DOHH2 (cell line): ENCODE data around the gene PTPRN2.

Source experiments
- H3F3A ChIP-seq: fragments of 200-600 bp; sonication (generic), shearing (Covaris generic); 2 replicates; pipeline ENCODE4 v1.6.0; 2016; ENCODE audit warnings: antibody characterized with exemption, mild to moderate bottlenecking; ENCODE audit not compliant: control insufficient read depth, insufficient read depth
- H3K27ac ChIP-seq: fragments of 200-600 bp; sonication (generic); 2 replicates; pipeline ENCODE4 v1.5.1; 2014; ENCODE audit warnings: low read depth, mild to moderate bottlenecking, low read length, moderate library complexity
- H3K27me3 ChIP-seq: fragments of 200-600 bp; sonication (generic); 2 replicates; pipeline ENCODE4 v1.6.1; 2014; ENCODE audit warnings: mild to moderate bottlenecking, low read length, mixed read lengths; ENCODE audit not compliant: control insufficient read depth
- H3K36me3 ChIP-seq: fragments of 200-600 bp; sonication (generic); 2 replicates; pipeline ENCODE4 v1.6.1; 2014; ENCODE audit warnings: mild to moderate bottlenecking, low read length, moderate library complexity, mixed read lengths; ENCODE audit not compliant: control insufficient read depth
- H3K4me1 ChIP-seq: fragments of 200-600 bp; sonication (generic); 2 replicates; pipeline ENCODE4 v1.6.1; 2014; ENCODE audit warnings: mild to moderate bottlenecking, low read length, mixed read lengths; ENCODE audit not compliant: control insufficient read depth
- H3K4me2 ChIP-seq: fragments of 200-600 bp; sonication (generic); 2 replicates; pipeline ENCODE4 v1.6.0; 2014; ENCODE audit warnings: mild to moderate bottlenecking, low read length, moderate library complexity
- H3K4me3 ChIP-seq: fragments of 200-600 bp; sonication (generic); 2 replicates; pipeline ENCODE4 v1.5.1; 2014; ENCODE audit warnings: mild to moderate bottlenecking, low read length, mixed read lengths
- H3K79me2 ChIP-seq: fragments of 200-600 bp; sonication (generic); 2 replicates; pipeline ENCODE4 v1.6.1; 2014; ENCODE audit warnings: mild to moderate bottlenecking, low read length, mixed read lengths; ENCODE audit not compliant: control insufficient read depth
- H3K9me2 ChIP-seq: fragments of 200-600 bp; sonication (generic); replicated peaks from 2 replicates; pipeline ENCODE4 v1.6.1; 2014; ENCODE audit warnings: mild to moderate bottlenecking, low read length, mixed read lengths; ENCODE audit not compliant: control insufficient read depth
- H3K9me3 ChIP-seq: fragments of 200-600 bp; sonication (generic); 2 replicates; pipeline ENCODE4 v1.6.1; 2014; ENCODE audit warnings: antibody characterized with exemption, low read length, mixed read lengths; ENCODE audit not compliant: control insufficient read depth, insufficient read depth
- H4K20me1 ChIP-seq: fragments of 200-600 bp; sonication (generic); 2 replicates; pipeline ENCODE4 v1.6.0; 2014; ENCODE audit warnings: low read depth, mild to moderate bottlenecking, antibody characterized with exemption, low read length, moderate library complexity; ENCODE audit not compliant: control insufficient read depth, insufficient read depth
- CTCF ChIP-seq: fragments of 200-600 bp; sonication (generic); IDR thresholded peaks from one replicate; pipeline ENCODE4 v1.5.1; 2014; ENCODE audit warnings: antibody characterized with exemption, mild to moderate bottlenecking, low read depth, low read length; ENCODE audit not compliant: poor library complexity, severe bottlenecking
- EZH2phosphoT487 ChIP-seq: fragments of 200-600 bp; sonication (generic); IDR thresholded peaks from 2 replicates; pipeline ENCODE4 v1.6.1; 2017; ENCODE audit warnings: borderline replicate concordance, mild to moderate bottlenecking, antibody characterized with exemption, low read length, moderate library complexity, mixed read lengths

Gene PTPRN2

GRCh38 chr7:157524731-157525130, 1062.9 kb downstream of the PTPRN2 start:
- no peaks in the 10 kb centered on the region for H3K27me3 ChIP-seq
- H3K36me3 ChIP-seq, result no peaks in the 10 kb centered on the region
- peaks cover 10% of the 10 kb centered on the region for H3K4me1 ChIP-seq
- H3F3A ChIP-seq, result no peaks in the 10 kb centered on the region
- no peak overlapping the region for H3K4me2 ChIP-seq
- H3K79me2 ChIP-seq, result no peaks in the 10 kb centered on the region
- H3K9me3 ChIP-seq, result no peaks in the 10 kb centered on the region
- H3K4me3 ChIP-seq, result no peak overlapping the region
- H3K9me2 ChIP-seq, result no peaks in the 10 kb centered on the region
- no peaks in the 10 kb centered on the region for H4K20me1 ChIP-seq
- no peak for TF ChIP-seq CTCF
- no peak for TF ChIP-seq EZH2phosphoT487
- H3K27ac ChIP-seq, result no peak overlapping the region

- Histone ChIP-seq H3K9me3 (no peaks in the 10 kb centered on the region), H3F3A (no peaks in the 10 kb centered on the region), H3K4me2 (no peak overlapping the region), H3K27me3 (no peaks in the 10 kb centered on the region), H3K4me3 (no peak overlapping the region), H3K27ac (no peak overlapping the region), H3K4me1 (peaks cover 12% of the 10 kb centered on the region), H3K79me2 (no peaks in the 10 kb centered on the region), H3K36me3 (no peaks in the 10 kb centered on the region), H3K9me2 (no peaks in the 10 kb centered on the region), H4K20me1 (no peaks in the 10 kb centered on the region)
- TF ChIP-seq EZH2phosphoT487, result no peak
- no peak for TF ChIP-seq CTCF
These were observed 1063.7 kb downstream of the PTPRN2 start for GRCh38 chr7:157523766-157524421.

DNA sequence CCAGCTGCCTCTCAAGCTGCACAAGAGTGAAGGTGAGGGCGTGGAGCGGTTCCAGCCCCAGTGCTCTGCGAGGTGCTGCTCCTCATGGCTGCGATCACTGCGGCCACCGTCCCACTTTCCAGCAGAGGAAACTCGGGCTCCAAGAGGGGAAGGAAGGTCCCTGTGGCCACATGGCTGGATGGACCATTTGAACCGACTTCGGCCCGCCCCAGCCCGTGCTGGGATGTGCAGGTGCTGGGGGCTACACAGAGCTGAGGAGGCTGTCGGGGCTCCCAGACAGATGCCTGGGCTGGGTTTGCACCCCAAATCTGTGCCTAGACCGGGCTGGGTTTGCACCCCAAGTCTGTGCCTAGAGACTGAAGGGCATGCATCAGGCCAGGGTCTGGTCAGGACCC, 1064.3 kb downstream of the PTPRN2 start:
- no peaks in the 10 kb centered on the region for H3K9me3 ChIP-seq
- no peaks in the 10 kb centered on the region for H3K79me2 ChIP-seq
- H3K27me3 ChIP-seq, result no peaks in the 10 kb centered on the region
- peaks cover 12% of the 10 kb centered on the region for H3K4me1 ChIP-seq
- H3K9me2 ChIP-seq, result no peaks in the 10 kb centered on the region
- H3K36me3 ChIP-seq, result no peaks in the 10 kb centered on the region
- no peak for TF ChIP-seq EZH2phosphoT487
- no peak for TF ChIP-seq CTCF
- no peaks in the 10 kb centered on the region for H3F3A ChIP-seq
- no peaks in the 10 kb centered on the region for H4K20me1 ChIP-seq
- no peak overlapping the region for H3K4me2 ChIP-seq
- no peak overlapping the region for H3K4me3 ChIP-seq
- H3K27ac ChIP-seq, result no peak overlapping the region
